ENCODE data around the gene POLR3A.
"Not testable (repeated sequence)": the region's sequence is repeated elsewhere in the genome, so short reads cannot be mapped to it uniquely, and the experiment has no call there.

The POLR3A gene

DNA sequence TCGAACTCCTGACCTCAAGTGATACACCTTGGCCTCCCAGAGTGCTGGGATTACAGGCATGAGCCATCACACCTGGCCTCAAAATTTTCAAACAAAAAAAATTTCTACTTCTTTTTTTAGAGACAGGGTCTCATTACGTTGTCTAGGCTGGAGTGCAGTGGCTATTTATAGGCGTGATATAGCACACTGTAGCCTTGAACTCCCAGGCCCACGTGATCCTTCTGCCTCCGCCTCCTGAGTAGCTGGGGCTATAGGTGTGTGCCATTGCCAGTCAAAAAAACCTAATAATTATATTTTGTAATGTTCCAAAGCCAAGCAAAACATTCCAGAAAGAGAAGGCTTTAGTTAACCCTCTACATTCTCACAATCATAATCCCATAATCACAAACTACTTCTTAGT, 13.8 kb downstream of the POLR3A start:
- DNase-seq: no peak

DNA sequence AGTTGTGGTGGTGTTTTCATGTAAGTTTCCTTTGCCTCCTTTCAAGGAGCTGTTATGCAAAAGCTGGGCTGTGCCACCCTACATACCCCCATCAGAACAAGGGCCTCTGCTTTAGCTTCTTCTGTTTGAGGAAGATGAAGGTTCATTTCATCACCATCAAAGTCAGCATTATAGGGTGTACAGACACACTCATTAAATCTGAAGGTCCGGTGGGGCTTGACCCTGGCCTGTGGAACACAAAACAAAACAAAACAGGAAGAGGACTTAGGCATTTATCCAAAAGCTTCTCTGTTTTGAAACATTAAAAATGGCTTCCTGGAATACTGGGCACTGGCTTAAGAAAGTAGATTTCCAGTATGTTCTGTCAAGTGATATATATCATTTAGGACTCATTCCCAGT, 15.8 kb downstream of the POLR3A start:
- no peak for DNase-seq

DNA sequence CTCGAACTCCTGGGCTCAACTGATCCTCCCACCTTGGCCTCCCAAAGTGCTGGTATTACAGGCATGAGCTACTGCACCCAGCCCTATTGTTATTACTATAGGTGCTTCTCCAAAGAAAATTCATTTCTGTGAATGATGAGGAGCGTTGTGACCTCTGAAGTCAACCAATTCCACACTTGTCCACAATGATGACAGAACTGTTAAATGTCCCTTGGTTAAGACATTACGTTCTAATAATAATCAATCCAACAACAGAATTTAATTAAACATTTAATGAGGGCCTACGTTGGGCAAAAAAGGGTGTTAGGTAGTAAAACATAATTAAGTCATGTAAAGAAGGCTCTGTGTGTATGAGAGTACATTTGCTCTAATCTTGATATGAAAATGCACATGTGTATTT, 18.2 kb downstream of the POLR3A start:
- DNase-seq: no peak

DNA sequence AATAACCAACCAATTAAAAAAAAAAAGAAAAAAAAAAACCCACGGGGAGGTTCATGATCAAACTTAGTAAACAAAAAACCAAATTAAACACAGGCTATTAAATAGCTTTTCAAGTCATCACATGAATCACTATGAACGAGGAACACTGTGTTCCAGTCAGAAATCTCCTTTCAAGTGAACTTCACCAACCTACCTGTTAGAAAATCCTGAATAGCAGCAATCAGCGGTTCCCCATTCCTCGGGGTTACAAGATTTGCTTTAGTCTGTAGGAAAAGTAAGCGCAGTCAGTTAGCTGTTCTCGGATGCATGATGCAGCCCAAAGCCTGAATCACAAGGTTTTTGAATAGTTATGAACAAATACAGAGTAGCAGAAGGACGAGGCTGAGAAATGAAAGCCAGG, 19.0 kb downstream of the POLR3A start:
- DNase-seq: no peak

DNA sequence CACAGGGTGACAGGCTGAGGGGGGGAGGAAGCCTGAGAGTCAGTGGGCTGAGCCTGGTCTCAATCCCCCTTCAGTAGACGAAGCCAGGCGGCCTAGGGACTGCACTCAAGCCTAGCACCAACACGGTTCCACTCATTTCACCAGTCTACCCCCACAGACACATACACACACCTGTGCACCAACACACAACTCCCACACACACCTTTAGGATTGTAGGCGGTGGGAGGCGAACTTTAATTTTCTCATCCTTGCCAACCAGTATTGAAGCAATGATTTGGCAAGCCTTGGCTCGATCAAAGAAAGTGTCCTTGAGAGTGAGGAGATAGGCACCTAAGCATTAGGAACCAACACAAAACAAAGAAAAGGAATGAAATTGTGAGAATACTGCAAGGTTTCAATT, 19.7 kb downstream of the POLR3A start:
- DNase-seq: no peak

DNA sequence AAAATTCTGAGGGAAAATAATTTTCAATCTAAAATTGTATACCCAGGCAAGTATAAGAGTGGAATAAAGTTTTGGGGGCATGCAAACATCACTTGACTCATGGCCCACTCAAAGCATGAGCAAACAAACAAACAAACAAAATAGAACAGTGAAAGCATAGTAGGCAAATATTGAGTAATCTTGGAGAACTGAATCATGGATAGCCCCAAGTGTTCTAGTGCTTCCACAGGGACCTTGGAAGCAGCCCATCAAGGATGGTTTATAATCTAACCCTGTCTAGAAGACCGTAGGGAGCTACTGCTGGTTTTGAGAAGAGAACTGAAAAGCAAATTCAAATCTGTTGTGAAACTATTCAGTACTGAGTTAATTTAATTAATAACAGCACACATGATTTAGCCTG, 22.1 kb downstream of the POLR3A start:
- DNase-seq: no peak

DNA sequence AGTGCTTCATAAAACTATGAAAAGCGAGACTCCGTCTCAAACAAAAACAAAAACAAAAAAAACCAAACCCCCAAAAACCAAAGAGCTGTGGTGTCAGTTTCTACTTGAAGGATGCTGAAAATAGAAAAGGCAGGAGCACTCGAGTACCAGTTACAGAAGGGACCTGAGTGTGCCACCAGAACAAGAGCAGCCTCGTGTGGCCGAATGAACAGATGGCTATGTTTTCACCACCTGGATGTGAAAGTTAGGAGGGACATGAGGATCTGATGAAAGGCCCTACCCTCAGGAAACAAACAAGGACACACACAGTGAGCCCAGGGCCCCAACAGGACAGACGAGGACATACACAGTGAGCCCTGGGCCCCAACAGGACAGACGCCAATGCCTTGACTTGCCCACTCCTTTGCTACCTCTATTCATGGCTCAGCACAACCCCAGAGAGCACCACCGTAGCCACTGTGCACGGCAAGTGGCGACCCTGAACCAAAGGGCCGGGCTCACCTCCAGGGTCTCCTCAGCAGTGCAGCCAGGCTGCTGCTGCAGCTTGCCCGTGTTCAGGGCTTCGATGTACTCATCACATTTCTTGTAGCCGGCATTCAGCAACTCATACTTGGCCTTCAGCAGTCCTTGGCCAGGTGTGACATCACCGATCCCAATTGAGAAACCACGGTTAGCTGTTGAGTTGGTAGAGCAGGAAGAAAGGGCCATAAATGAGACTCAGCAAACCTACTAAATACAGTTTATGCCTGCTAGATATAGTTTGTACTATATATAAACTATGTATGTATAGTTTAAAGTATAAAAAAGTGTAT, 24.9 kb downstream of the POLR3A start:
- DNase-seq: no peak

DNA sequence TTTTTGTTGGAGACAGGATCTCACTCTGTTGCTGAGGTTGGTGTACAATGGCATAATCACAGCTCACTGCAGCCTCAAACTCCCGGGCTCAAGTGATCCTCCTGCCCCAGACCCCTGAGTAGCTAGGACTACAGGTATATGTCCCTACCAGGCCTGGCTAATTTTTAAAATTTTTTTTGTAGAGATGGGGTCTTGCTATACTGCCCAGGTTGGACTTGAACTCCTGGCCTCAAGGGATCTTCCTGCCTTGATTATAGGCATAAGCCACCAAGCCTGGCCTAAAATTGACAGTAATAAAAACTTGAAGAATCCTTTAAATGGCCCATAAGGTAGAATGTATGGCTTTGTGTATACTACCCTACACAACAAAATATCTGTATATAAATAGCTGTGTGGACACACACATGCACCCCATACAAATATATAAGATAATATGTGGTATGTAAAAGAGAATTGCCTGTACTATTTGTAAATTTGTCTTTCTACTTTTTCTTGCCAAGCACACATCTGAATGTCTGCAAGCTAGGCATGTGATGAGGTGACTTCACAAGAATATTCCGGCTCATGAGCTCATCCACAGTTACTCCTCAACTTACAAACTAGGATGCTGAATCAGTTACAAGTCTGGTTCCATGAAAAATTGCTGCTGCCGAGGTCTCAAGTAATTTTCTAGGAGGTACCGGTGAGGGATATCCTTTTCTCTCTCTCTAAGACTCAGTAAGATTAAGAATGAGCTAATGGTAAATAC, 26.6 kb downstream of the POLR3A start:
- DNase-seq: no peak

DNA sequence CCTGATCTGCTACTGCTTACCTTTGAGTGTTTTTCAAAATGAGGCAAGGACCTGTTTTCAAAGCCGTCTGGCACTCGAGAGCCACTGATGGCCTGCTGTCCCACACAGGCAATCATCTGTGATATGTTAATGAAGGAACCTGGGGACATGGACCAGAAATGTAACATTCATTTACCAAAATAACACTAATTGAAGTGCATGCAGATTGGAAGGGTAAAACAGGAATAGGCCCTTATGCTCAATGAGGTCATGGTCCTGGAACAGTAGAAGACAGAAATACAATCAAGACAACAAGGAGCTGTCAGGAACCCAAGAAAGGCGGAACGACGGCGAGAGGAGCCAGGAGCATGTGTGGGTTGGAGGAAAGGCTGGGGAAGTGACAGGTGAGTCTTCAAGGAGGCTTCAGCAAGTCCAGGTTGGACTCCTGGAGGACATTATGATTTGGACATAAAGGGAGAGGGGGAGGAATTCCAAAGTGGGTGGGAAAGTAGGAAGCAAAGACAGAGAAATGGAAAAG, 28.3 kb downstream of the POLR3A start:
- DNase-seq: no peak

DNA sequence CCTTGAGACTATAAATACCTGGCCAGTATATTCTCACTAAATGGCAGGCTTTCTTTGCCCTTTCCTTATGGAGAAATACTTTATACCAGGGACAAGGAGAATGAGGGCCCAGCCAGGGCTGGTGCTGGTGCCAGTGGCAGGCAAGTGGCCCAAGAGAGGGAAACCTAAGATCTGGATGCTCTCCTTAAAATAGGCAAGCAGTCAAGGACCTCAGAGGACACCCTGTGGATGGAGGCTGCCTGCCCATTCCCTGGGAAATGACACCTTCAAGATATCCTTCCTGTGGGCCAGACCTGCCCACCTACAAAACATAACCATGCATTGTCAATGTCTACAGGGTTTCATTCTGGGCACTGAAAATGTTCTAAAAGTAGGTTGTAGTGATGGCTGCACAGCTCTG, 29.1 kb downstream of the POLR3A start:
- no peak for DNase-seq

DNA sequence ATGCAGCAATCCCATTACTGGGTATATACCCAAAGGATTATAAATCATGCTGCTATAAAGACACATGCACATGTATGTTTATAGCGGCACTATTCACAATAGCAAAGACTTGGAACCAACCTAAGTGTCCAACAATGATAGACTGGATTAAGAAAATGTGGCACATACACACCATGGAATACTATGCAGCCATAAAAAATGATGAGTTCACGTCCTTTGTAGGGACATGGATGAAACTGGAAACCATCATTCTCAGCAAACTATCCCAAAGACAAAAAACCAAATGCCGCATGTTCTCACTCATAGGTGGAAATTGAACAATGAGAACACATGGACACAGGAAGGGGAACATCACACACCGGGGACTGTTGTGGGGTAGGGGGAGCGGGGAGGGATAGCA, 30.5 kb downstream of the POLR3A start:
- DNase-seq: not testable (repeated sequence)

DNA sequence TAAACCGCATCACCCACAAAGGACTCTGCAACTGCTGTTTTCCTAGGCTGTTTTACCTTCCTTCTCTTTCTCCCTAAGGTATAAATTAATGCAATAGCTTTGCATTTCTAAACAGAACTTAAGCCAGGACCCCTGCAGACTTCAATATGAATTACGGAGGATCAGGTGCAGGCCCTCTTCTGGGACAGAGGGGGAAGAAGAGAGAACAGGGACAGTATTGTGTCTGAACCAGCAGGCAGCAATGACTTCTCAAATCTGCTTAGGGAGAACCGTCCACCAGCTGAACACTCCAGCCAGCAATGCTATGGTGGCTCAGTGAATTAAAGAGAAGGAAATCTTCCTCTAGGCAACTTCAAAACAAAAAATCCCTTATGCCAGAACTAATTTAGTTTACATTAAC, 35.7 kb downstream of the POLR3A start:
- no peak for DNase-seq

DNA sequence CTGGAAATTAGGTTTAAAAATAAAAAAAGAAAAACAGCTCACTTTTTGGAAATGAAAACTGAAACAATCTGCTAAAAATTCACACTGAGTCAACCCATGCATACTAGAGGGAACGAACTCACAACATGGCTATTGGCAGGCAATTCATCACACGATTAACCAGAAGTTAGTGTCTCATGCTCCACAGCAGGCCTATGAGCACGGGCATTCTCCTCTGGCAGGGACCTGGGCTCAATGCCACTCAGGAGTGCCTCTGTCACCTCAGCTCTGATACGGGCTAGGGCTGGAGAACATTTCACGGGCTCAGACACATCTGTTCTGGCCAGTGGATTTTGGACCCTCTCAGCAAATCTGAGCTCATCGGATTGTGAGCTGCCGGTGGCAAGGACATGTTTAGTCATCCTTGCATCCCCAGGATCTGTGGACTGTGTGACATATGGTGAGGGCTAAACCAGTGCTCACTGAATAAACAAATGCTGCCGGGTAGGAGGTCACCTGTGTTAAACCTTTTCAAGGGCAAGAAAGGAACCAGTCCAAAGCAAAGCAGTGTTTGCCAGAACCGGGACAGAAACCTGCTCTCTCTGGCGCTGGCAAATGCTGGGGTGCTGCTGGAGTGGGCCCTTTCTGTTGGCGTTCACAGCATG, 40.1 kb downstream of the POLR3A start:
- no peak for DNase-seq

DNA sequence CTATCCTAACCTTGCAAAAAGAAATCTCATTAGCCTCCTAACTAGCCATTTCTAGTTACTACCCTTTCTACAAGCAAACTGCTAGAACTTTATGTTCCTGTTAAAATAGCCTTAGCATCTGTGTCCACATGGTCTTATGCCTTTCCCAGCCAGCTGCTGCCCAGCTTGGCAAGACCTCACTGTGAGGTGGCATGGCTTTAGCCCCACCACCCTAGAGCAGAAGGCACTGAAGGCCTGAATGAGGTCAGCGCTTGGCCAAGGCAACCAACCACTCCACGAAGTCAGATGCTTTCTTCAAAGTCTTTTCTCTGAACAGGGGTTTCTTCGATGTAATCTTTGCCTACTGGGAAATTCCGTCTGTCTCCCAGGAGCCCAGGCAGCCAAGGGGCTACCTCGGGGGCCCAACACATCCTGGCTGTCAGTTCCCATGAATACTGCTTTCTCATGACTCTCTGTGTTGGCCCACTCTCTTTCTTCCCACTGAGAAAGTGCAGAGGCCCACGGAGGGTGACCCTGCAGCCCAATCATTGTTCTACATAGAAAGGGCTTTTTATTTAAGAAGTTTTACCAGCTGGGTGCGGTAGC, 41.6 kb downstream of the POLR3A start:
- DNase-seq: no peak

DNA sequence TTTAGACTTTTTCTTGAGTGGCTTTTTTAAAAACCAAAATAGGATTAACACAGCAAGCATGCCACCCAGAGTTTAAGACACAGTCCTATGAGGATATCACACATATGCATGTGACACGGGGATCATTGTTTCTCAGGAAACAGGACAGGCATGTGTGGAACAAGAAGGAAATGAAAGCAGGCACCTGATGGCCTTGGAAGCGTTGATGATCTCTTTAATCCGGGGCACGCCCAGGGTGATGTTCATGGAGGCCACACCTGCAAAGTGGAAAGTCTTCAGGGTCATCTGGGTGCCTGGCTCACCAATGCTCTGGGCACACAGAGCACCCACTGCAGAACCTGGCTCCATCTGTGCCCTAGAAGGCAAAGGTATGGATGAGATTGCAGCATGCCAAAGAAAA, 44.3 kb downstream of the POLR3A start:
- no peak for DNase-seq

DNA sequence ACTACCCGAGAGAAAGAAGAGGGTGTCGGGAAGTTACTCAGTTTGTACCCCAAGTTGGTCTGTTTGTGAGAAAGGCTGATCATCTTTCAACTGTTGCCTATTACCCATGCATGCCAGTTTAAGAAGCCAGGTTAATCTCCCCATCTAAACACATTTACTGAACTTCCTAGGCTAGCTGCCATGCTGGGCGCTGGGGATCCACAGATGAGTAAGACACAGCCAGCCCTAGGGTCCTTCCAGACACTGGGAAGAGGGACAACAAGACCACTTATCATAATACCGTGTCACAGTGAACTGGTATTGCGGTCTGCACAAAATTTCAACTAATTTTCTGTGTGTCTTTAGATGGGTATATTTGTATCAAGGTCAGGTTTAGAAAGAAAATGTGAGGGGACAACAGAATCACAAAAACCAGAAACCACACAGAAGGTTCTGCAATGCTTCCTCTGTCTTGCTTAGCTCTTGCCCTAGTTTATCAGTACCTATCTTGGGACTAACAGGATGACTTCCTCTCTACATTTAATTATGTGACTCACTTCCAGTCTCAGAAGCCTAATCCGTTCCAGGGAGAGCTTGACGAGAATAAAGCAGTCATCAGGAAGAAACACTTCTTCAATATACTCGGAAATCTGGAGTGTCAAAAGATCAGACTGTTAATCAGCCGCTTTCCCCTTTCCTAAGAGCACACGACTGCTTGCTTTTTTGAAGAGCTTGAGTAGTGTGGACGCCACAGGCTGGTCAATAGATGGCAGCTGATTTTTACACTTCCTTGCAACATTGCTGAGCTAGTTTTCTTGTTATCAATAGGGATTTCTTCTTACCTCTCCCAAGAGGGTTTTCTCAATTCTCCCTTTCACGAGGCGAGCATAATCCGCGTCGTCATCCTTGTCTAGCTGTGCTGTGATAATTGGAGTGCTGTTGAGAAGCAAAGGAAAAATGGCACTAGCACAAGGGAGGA, 45.7 kb downstream of the POLR3A start:
- no peak for DNase-seq

DNA sequence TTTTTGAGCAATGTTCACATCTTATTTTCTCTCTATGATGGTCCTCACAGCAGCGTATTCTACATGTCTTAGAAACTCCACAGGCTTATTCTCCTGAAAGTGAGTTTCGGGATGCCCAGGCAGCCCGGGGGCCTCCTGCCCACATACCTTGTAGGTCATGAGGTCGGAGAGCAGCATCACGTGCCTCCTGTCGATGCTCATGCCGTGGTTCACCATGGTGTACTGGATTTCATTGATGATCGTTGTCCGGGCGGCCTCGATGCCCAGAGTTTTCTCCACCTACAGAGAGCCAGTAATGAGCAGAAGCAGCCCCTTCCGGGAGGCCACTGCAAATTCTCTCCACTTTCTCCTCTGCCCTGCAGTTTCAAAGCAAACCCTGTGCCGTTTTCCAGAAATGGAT, 48.0 kb downstream of the POLR3A start:
- DNase-seq: no peak

DNA sequence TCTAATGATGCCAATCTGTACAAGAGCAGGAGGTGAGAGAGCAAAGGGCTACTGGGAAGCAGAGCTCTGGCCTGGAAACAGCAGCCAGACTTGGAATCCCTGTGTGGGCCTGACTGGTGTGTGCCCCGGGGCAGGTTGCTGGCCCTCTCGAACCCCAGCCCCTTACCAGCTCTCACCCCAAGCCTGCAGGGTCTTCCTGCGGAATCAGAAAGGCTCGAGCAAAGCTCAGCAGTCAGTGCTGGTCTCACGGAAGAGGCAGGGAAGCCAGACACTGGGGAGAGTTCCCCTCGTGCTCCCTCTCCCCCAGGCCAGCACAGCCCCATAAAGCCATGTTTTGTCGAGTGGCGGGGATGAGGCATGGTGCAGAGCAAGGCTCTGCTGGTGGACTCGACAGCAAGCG, 50.1 kb downstream of the POLR3A start:
- DNase-seq: no peak

DNA sequence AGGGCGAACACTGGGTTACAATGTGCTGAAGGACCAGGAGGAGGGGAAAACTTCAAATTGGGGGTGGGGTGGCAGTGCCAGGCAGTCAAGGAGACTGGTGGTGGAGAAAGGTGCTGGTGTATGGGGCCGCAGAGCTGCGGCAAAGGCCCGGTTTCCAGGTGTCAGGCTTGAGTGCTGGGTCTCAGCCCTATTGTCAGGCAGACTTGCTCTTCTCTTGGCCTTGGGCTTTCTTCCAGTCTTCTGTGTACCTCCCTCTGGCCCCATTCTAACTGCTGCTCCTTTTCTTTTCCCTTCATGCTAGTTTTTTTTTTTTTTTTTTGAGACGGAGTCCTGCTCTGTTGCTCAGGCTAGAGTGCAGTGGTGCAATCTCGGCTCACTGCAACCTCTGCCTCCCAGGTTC, 51.0 kb downstream of the POLR3A start:
- no peak for DNase-seq

DNA sequence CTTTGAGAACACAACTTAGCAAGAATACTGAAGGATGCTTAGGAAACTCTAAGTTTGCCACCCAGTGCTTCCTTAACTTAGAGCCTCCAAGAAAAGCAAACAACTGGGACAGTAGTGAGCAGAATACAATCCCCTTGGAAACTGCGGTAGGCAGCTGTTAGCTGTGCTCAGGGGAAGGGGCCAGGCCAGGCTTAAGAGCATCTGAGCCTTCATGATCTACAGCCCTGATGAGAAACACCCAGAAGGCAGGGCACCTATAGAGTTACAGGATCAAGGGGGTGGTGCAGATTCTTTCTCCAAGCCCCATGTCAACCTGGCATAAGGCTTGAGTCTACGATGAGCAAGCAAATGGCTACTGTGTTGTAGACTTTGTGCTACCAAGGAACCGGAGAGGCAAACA, 51.4 kb downstream of the POLR3A start:
- no peak for DNase-seq

DNA sequence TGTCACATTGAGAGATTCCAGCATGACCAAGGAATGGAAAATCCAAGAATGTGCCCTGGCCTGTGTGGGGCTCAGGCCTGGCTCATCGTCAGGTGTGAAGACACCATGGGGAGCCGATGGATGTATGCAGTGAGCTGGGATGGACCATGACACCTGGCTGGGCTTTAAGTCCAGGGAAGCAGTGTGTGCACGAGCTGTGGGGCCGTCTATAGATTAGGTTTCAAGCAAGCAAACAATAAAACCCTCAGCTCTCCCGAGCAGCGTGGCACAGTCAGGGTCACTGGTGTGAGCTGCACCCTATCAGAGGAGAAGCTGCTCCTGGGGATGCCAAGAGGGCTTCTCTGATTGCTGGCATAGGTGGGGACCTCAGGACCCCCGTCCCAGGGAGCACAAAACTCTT, 52.3 kb downstream of the POLR3A start:
- no peak for DNase-seq

DNA sequence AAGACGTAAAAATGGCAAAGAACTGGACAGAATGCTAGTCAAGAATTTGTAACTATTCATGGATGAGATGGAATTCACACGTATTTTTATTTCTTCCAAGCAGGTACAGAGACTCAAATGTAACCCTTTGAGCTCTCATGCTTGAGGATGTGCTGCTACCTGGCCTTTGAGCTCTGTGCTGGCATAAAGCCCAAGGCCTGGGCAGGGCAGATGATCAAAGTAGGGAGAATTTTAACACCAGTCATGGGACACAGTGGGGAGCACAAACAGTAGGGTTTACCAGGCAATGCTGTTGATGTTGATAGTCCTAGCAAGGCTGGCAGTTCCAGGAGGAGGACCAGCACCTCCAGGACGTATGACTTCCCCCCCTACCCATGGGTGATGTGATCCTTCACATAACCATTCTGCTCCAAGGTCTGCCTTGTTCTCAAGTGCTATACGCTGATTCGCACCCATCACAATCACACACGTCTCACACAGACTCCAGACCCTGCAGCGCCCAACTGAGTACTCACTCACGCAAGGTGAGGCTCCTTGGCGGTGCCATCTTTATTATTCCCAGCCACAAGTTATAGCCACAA, 54.1 kb downstream of the POLR3A start:
- DNase-seq: no peak
